HG02973 (cell line): ENCODE results near the gene IYD.
"Not testable (repeated sequence)": the region's sequence is repeated elsewhere in the genome, so short reads cannot be mapped to it uniquely, and the experiment has no call there.

ENCODE experiments used
- ATAC-seq: cut with Tn5 transposase; IDR thresholded peaks from one replicate; pipeline ENCODE4 v1.9.1; 2021; ENCODE audit warnings: moderate library complexity; ENCODE audit not compliant: unreplicated experiment

Gene IYD

GRCh38 chr6:150349546-150349945 is 19.3 kb upstream of the IYD start:
- ATAC-seq, result no peak

GRCh38 chr6:150352321-150353296 is 16.2 kb upstream of the IYD start:
- no peak for ATAC-seq

- ATAC-seq, result no peak
These were observed 15.4 kb upstream of the IYD start for GRCh38 chr6:150353445-150353844.

GRCh38 chr6:150354754-150355571 is 13.8 kb upstream of the IYD start:
- ATAC-seq, result no peak

GRCh38 chr6:150355932-150356331 is 12.9 kb upstream of the IYD start:
- ATAC-seq, result no peak

GRCh38 chr6:150361876-150362275 is 6.9 kb upstream of the IYD start:
- ATAC-seq, result no peak

GRCh38 chr6:150363733-150364132 is 5.1 kb upstream of the IYD start:
- no peak for ATAC-seq

- ATAC-seq, result no peak
These were observed 2.6 kb upstream of the IYD start for GRCh38 chr6:150366118-150366778.

- no peak for ATAC-seq
These were observed 596 bp downstream of the IYD start for GRCh38 chr6:150369408-150369807.

GRCh38 chr6:150370112-150370511 is 1.3 kb downstream of the IYD start:
- no peak for ATAC-seq

GRCh38 chr6:150371356-150371755 is 2.5 kb downstream of the IYD start:
- ATAC-seq, result no peak

- no peak for ATAC-seq
These were observed 3.2 kb downstream of the IYD start for GRCh38 chr6:150372051-150372450.

- no peak for ATAC-seq
These were observed 4.5 kb downstream of the IYD start for GRCh38 chr6:150373260-150373701.

- not testable (repeated sequence) for ATAC-seq
These were observed 5.5 kb downstream of the IYD start for GRCh38 chr6:150374346-150374745.

- ATAC-seq, result no peak
These were observed 8.5 kb downstream of the IYD start for GRCh38 chr6:150377211-150377781.

- no peak for ATAC-seq
These were observed 11.4 kb downstream of the IYD start for GRCh38 chr6:150380256-150380655.

GRCh38 chr6:150382171-150382570 is 13.4 kb downstream of the IYD start:
- ATAC-seq, result no peak

GRCh38 chr6:150391414-150391813 is 22.6 kb downstream of the IYD start:
- no peak for ATAC-seq

GRCh38 chr6:150391890-150392289 is 23.1 kb downstream of the IYD start:
- no peak for ATAC-seq

- ATAC-seq, result no peak
These were observed 23.8 kb downstream of the IYD start for GRCh38 chr6:150392452-150393220.
